ENCODE data around the gene YEATS2. TPM values are rescaled to one million over a fixed set of nuclear protein-coding genes. Genes with fewer than 3 reads are reported as not detected.

Gene YEATS2
- polyA plus RNA-seq, 3 donors = 4.2 to 33.0 (median 5.0) TPM

- H3K36me3 ChIP-seq (replicated peaks in 1 of 2; ENCODE audit: control insufficient read depth in 1 of 2, insufficient read depth in 2 of 2, low read length in 2 of 2) = peaks cover 36 to 55% of the 10 kb centered on the region in 2 donors
- H3K79me2 ChIP-seq (ENCODE audit: insufficient read depth, low read length) = no peaks in the 10 kb centered on the region
- no peak overlapping the region for H3K27ac ChIP-seq (ENCODE audit: low read depth in 1 of 2, low read length in 2 of 2)
- no peak overlapping the region for H3K27ac Mint-ChIP-seq
- intact Hi-C loops (cut with micrococcal nuclease) = no loop called here
- H3K9me3 ChIP-seq (replicated peaks in 1 of 2; ENCODE audit: control insufficient read depth in 1 of 2, insufficient read depth in 1 of 2, low read length in 2 of 2) = no peaks in the 10 kb centered on the region
- no peaks in the 10 kb centered on the region for H3K4me1 ChIP-seq (ENCODE audit: control insufficient read depth in 1 of 2, insufficient read depth in 2 of 2, low read length in 2 of 2)
- H3K9ac ChIP-seq (ENCODE audit: insufficient read depth, low read length, poor library complexity, severe bottlenecking) = no peak overlapping the region
- H3K9me3 Mint-ChIP-seq = no peaks in the 10 kb centered on the region
- H3K4me1 Mint-ChIP-seq = no peaks in the 10 kb centered on the region
- no peak overlapping the region for H3K4me3 ChIP-seq (replicated peaks in 1 of 3; ENCODE audit: low read depth in 2 of 3, low read length in 3 of 3)
- no peak for DNase-seq
- H3K36me3 Mint-ChIP-seq = peaks cover 42 to 45% of the 10 kb centered on the region in 2 donors
- no peaks in the 10 kb centered on the region for H4K20me1 ChIP-seq (ENCODE audit: insufficient read depth, low read length)
- H2AFZ ChIP-seq (ENCODE audit: insufficient read depth, low read depth, low read length, poor library complexity, severe bottlenecking) = no peak overlapping the region
- TF ChIP-seq, protein P1, sequence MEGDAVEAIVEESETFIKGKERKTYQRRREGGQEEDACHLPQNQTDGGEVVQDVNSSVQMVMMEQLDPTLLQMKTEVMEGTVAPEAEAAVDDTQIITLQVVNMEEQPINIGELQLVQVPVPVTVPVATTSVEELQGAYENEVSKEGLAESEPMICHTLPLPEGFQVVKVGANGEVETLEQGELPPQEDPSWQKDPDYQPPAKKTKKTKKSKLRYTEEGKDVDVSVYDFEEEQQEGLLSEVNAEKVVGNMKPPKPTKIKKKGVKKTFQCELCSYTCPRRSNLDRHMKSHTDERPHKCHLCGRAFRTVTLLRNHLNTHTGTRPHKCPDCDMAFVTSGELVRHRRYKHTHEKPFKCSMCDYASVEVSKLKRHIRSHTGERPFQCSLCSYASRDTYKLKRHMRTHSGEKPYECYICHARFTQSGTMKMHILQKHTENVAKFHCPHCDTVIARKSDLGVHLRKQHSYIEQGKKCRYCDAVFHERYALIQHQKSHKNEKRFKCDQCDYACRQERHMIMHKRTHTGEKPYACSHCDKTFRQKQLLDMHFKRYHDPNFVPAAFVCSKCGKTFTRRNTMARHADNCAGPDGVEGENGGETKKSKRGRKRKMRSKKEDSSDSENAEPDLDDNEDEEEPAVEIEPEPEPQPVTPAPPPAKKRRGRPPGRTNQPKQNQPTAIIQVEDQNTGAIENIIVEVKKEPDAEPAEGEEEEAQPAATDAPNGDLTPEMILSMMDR (IDR thresholded peaks at IDR 0.05) = no peak
- no peaks in the 10 kb centered on the region for H3K27me3 ChIP-seq (ENCODE audit: control insufficient read depth in 2 of 2, insufficient read depth in 2 of 2, low read length in 2 of 2)
- no peak overlapping the region for H3K4me3 Mint-ChIP-seq
- no peak overlapping the region for H3K4me2 ChIP-seq (replicated peaks; ENCODE audit: extremely low read depth, low read length, poor library complexity, severe bottlenecking)
- no CpG with 5 or more reads among the region's 3 CpGs for WGBS (ENCODE audit: insufficient coverage)
- peaks cover 0 to 1% (median 0%) of the 10 kb centered on the region in 3 donors for H3K27me3 Mint-ChIP-seq (ENCODE audit: low read depth in 3 of 3)
Observed at GRCh38 chr3:183680061-183680460, 17.5 kb upstream of the YEATS2 start.

DNA sequence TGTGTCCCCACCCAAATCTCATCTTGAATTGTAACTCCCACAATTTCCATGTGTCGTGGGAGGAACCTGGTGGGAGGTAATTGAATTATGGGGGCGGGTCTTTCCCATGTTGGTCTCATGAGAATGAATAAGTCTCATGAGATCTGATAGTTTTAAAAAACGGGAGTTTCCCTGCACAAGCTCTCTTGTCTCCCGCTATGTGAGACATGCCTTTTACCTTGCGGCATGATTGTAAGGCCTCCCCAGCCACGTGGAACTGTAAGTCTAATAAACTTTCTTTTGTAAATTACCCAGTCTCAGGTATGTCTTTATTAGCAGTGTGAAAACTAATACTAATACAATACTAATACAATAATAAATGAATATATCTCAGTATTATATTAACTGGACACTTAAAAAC lies 9.9 kb upstream of the YEATS2 start:
- Mint-ChIP-seq H3K27ac (no peak overlapping the region), H3K4me3 (no peak overlapping the region), H3K36me3 (peaks cover under 1 to 2% of the 10 kb centered on the region in 2 donors), H3K9me3 (peaks cover 0 to 6% (median 0%) of the 10 kb centered on the region in 7 donors), H3K4me1 (peaks cover 2% of the 10 kb centered on the region), H3K27me3 (ENCODE audit: low read depth in 3 of 3) (peaks cover 0 to 3% (median 0%) of the 10 kb centered on the region in 3 donors)
- Histone ChIP-seq H3K9ac (ENCODE audit: insufficient read depth, low read length, poor library complexity, severe bottlenecking) (no peak overlapping the region), H4K20me1 (ENCODE audit: insufficient read depth, low read length) (no peaks in the 10 kb centered on the region), H3K9me3 (replicated peaks in 1 of 2; ENCODE audit: control insufficient read depth in 1 of 2, insufficient read depth in 1 of 2, low read length in 2 of 2) (peaks cover 0 to 4% of the 10 kb centered on the region in 2 donors), H3K79me2 (ENCODE audit: insufficient read depth, low read length) (no peaks in the 10 kb centered on the region), H3K4me3 (replicated peaks in 1 of 3; ENCODE audit: low read depth in 2 of 3, low read length in 3 of 3) (no peak overlapping the region), H3K27me3 (ENCODE audit: control insufficient read depth in 2 of 2, insufficient read depth in 2 of 2, low read length in 2 of 2) (no peaks in the 10 kb centered on the region), H3K4me2 (replicated peaks; ENCODE audit: extremely low read depth, low read length, poor library complexity, severe bottlenecking) (no peak overlapping the region), H2AFZ (ENCODE audit: insufficient read depth, low read depth, low read length, poor library complexity, severe bottlenecking) (no peak overlapping the region), H3K4me1 (ENCODE audit: control insufficient read depth in 1 of 2, insufficient read depth in 2 of 2, low read length in 2 of 2) (no peaks in the 10 kb centered on the region), H3K36me3 (replicated peaks in 1 of 2; ENCODE audit: control insufficient read depth in 1 of 2, insufficient read depth in 2 of 2, low read length in 2 of 2) (no peaks in the 10 kb centered on the region), H3K27ac (ENCODE audit: low read depth in 1 of 2, low read length in 2 of 2) (no peak overlapping the region)
- intact Hi-C loops (cut with micrococcal nuclease) = no loop called here
- DNase-seq = no peak
- TF ChIP-seq, protein P1 (IDR thresholded peaks at IDR 0.05) = no peak
- 80% methylated on average over 1 of the region's 6 CpGs for WGBS (ENCODE audit: insufficient coverage)
